GM12874 (cell line): ENCODE data around the gene ROR1.
A peak's percentile ranks its signal among the peaks of the same experiment; 100 is the strongest.

ENCODE experiments used
- TF ChIP-seq, protein P1 (sequence below): IDR thresholded peaks from 2 replicates; pipeline ENCODE4 v1.5.1; 2011; ENCODE audit warnings: low read depth, mild to moderate bottlenecking, control low read depth, low read length, moderate library complexity; ENCODE audit not compliant: insufficient read depth

The ROR1 gene

DNA sequence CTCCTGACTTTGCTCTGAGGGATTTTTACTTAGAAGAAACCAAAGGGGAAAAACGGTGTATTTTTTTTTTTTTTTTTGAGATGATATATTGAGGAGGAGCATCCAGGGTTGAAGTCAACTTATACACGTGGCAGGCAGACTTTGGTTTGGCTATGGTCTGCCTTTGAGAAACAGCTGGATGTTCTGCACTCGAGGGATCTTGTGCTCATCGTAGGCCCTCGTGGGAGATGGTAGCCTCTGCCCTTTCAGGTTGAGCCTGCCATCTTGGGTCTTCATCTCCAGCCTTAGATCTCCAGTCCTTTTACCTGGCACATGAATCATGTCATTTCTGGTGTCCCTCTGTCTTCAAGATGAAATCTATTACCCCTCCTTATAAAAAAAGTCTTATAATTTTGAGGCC lies 362.5 kb downstream of the ROR1 start:
- TF ChIP-seq, protein P1, sequence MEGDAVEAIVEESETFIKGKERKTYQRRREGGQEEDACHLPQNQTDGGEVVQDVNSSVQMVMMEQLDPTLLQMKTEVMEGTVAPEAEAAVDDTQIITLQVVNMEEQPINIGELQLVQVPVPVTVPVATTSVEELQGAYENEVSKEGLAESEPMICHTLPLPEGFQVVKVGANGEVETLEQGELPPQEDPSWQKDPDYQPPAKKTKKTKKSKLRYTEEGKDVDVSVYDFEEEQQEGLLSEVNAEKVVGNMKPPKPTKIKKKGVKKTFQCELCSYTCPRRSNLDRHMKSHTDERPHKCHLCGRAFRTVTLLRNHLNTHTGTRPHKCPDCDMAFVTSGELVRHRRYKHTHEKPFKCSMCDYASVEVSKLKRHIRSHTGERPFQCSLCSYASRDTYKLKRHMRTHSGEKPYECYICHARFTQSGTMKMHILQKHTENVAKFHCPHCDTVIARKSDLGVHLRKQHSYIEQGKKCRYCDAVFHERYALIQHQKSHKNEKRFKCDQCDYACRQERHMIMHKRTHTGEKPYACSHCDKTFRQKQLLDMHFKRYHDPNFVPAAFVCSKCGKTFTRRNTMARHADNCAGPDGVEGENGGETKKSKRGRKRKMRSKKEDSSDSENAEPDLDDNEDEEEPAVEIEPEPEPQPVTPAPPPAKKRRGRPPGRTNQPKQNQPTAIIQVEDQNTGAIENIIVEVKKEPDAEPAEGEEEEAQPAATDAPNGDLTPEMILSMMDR: no peak

DNA sequence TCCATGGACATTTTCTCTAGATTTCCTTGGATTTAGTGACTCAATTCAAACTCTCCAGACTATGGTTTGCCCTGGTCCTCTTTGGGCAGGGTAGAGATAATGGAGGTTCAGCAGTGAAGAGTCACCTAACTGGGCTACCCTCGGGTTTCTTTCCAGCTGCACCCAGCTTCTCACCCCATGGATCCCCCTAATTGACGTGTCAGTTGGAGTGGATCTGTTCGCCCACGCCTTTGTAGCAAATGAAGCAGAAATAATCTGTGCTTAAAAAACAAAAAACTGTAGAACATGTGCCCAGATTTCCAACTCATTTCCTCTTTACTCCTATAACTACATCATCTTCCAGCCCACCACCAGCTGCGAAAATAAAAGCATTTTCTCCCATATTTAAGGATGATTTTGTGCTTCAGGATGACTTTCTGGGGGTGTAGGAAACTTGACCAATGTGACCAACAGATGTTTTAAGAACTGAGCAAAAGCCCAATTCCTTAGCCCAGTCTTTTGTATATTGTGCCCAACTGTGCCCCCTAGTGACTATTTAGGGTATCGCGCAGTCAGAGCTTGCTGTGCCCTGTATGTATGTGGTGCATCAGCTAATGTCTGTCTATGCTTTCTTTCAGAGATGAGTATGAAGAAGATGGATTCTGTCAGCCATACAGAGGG lies 363.1 kb downstream of the ROR1 start:
- TF ChIP-seq, protein P1: peak; percentile 87

DNA sequence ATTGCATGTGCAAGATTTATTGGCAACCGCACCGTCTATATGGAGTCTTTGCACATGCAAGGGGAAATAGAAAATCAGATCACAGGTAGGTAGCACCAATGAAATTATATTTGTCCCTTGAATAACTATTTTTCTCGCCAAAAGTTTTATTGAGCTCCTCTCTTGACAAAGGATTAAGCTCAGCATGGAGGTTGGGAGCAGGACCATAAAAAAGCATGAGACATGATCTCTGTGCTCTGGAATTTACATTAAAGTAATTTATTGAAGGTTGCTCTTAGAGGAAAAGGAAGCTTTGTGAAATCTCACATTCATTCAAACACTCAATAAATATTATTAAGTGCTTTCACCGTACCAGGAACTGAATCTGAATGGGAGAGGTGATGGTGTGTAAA lies 363.6 kb downstream of the ROR1 start:
- TF ChIP-seq, protein P1: no peak

DNA sequence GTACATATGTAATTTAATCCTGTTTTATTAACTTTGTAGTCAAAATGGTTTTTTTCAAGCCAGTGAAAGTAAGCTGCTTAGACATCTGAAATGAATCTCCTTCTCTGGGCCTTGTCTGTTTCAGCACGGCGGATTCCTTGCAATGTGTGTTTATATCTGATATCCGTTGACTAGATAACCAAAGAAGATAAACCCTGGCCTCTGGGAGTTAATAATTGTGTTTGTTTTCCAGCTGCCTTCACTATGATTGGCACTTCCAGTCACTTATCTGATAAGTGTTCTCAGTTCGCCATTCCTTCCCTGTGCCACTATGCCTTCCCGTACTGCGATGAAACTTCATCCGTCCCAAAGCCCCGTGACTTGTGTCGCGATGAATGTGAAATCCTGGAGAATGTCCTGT lies 366.1 kb downstream of the ROR1 start:
- TF ChIP-seq, protein P1: no peak

DNA sequence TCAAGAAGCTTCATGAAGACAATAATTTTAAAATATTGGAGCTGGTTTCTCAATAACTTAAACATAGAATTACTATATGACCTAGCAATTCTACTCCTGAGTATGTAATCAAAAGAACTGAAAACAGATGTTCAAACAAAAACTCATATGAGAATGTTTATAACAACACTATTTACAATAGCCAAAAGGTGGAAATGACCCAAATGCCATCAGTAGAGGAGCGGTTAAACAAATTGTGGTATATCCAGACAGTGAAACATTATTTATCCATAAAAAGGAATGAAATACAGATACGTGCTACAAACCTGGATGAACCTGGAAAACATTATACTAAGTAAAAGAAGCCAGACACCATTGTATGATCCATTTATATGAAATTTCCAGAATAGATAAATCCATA lies 366.8 kb downstream of the ROR1 start:
- TF ChIP-seq, protein P1: no peak

DNA sequence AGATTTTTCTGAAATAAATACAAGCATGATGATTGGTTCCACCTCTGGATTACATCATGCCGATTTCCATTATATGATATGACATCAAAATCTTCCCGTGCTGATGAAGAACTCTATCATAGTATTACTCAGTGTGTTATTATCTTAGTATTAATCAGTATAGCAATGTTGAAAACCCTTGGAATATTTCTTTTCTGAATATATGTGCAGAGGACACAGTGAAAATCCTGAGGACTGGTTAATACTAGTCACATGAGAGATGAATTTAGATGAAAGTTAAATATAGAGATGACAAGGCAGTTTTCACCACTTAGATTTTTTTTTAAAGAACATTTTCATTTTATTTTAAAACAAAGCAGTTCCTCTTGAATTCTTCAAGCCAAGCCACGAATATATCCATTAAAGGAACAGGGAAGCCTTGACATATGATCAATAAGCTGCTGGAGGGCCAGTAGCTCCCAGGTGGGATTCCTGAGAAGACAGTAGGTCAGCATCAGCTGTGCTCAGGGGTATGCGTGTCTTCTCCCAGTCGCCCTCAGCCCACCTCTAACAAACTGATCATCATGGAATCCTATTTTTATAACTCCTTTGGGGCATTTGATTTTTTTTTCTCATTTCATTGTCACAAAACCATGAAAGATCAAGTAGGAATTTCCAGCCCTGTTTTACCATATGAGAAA lies 373.4 kb downstream of the ROR1 start:
- TF ChIP-seq, protein P1: no peak

DNA sequence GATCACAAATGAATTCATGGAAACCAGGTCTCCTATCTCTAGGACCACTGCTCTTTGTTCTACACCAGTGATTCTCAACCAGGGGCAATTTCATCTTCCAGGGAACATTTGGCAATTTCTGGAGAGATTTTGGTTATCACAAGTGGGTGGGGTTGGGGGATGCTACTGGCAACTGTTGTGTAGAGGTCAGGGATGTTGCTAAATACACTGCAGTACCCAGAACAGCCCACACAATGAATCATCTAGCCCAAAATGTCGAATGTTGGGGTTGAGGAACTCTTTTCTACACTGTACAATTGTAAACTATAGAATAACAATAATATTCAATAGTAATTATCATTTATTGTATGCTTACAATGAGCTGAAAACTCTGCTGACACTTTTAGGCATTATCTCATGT lies 373.9 kb downstream of the ROR1 start:
- TF ChIP-seq, protein P1: no peak
